SJCRH30 (cell line): ENCODE data around the gene PIGN. TPM values are rescaled to one million over a fixed set of nuclear protein-coding genes. Genes with fewer than 3 reads are reported as not detected.
A peak's percentile ranks its signal among the peaks of the same experiment; 100 is the strongest.
"Not testable (repeated sequence)": the region's sequence is repeated elsewhere in the genome, so short reads cannot be mapped to it uniquely, and the experiment has no call there.

Source experiments
- DNase-seq, 2 experiments: peaks; one replicate each; pipeline ENCODE4 v3.0.0-alpha.2; 2015 to 2020
- H3K27ac ChIP-seq: fragments of 250-450 bp; sonication (Bioruptor Pico); 2 replicates; pipeline ENCODE4 v1.5.1; 2020; ENCODE audit warnings: mild to moderate bottlenecking, moderate library complexity
- H3K27me3 ChIP-seq: fragments of 250-450 bp; sonication (Bioruptor Pico); 2 replicates; pipeline ENCODE4 v1.5.1; 2020; ENCODE audit warnings: mild to moderate bottlenecking, moderate library complexity
- H3K36me3 ChIP-seq: fragments of 250-450 bp; sonication (Bioruptor Pico); 2 replicates; pipeline ENCODE4 v1.5.1; 2020; ENCODE audit warnings: mild to moderate bottlenecking, moderate library complexity
- H3K4me1 ChIP-seq: fragments of 250-450 bp; sonication (Bioruptor Pico); 2 replicates; pipeline ENCODE4 v1.5.1; 2020; ENCODE audit warnings: mild to moderate bottlenecking, moderate library complexity
- H3K4me3 ChIP-seq: fragments of 250-450 bp; sonication (Bioruptor Pico); 2 replicates; pipeline ENCODE4 v1.5.1; 2020; ENCODE audit warnings: mild to moderate bottlenecking, moderate library complexity
- H3K9me3 ChIP-seq: fragments of 250-450 bp; sonication (Bioruptor Pico); replicated peaks from 2 replicates; pipeline ENCODE4 v1.5.1; 2020; ENCODE audit warnings: mild to moderate bottlenecking, moderate library complexity
- total RNA-seq: library from RNA; depleted of rRNA; stranded (reverse); fragments of >200 nt; shearing (Covaris generic); gene quantifications from 2 replicates; pipeline ENCODE4 v1.2.3, GENCODE V29; 2014

PIGN gene
- total RNA-seq, 1 experiment from 2014 or later = 22.1 TPM

DNA sequence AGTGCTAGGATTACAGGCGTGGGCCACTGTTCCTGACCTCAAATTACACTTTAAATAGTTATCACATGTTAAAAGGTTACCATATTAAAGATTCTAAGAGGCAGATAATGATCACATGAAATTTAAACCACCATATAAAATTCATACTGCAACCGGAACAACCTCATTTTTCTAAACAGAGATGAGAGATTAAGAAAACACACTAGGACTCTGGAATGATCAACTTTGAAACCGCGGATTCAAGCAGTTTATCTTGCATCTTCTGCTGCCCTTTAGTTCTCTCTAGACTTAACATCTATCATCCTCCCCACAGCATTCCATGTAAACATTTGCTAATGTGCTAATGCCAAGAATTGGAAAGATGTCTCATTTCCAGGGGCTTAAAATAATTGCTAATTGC is 115.8 kb downstream of the PIGN start:
- no peak overlapping the region for H3K4me3 ChIP-seq
- H3K4me1 ChIP-seq = no peaks in the 10 kb centered on the region
- H3K36me3 ChIP-seq = no peaks in the 10 kb centered on the region
- DNase-seq = peak in 1 of 2 experiments; percentile 2
- no peak overlapping the region for H3K27ac ChIP-seq
- no peaks in the 10 kb centered on the region for H3K27me3 ChIP-seq
- no peaks in the 10 kb centered on the region for H3K9me3 ChIP-seq

DNA sequence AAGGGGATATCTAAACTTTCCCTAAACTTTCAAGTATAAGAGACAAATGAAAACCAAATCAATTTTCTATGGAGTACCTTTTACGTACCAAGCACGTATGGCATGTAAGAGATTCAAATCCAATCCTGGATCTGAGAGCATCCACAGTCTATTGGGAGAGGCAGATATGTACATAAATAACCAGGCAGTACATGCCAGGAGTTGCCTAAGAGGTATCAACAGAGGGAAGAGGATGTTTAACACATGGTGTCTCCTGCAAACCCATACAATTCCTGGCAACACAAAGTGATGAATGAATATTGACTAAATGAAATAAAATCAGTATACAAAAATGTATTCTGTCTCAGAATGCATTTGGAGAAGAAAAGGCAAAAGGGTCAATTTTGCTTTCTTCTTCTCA is 116.6 kb downstream of the PIGN start:
- DNase-seq = no peak

DNA sequence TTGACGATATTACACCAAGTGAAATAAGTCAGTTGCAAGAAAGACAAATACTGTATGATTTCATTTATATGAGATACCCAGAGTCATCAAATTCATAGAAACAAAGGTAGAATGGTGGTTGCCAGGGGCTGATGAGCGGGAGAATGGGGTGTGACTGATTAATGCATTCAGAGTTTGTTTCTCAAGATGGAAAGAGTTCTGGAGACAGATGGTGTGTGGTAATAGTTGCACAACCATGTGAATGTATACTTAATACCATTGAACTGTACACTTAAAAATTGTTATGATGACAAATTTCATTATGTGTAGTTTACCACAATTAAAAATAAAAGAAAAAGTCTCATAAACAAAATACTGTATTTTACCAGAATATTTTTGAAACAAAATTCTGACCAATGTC is 117.3 kb downstream of the PIGN start:
- Histone ChIP-seq H3K4me1 (no peaks in the 10 kb centered on the region), H3K36me3 (no peaks in the 10 kb centered on the region), H3K4me3 (no peak overlapping the region), H3K9me3 (no peaks in the 10 kb centered on the region), H3K27ac (no peak overlapping the region), H3K27me3 (no peaks in the 10 kb centered on the region)
- no peak for DNase-seq

More for the DNA sequence above, 116.6 kb downstream of the PIGN start:
- Histone ChIP-seq H3K27me3 (no peaks in the 10 kb centered on the region), H3K4me1 (no peaks in the 10 kb centered on the region), H3K4me3 (no peak overlapping the region), H3K27ac (no peak overlapping the region), H3K9me3 (no peaks in the 10 kb centered on the region), H3K36me3 (no peaks in the 10 kb centered on the region)

DNA sequence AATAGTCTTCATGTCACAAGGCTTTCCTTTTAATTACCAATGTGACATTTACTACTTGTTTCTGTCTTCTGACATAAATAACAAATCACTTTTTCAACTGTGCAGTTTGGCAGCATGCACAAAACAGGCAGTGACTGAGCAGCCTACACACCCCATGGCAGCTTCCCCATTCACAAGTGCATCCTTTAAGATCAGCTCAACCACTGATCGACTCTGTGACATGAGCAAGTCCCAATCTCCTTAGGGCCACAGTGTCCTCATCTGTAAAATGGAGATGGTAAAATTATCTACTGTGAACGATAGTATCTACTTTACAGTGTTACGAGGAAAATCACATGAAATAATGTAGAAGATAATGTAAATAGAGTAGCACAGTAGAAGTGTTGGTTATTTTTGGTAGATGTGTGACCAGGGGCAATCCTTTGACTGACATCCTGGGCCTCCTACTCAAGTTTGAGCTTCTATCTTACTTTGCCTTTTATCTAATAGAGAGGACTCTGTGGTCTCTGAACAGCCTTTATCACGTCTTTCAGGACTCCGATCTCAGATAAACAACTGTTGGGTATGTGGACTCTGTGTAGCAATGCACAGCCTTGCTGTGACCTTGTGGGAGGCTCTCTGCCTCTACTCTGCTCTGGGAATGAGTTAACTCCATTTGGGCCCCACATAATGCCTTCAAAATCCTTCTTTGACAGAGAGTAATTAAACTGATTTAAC is 120.6 kb downstream of the PIGN start:
- no peak overlapping the region for H3K27ac ChIP-seq
- no peak overlapping the region for H3K4me3 ChIP-seq
- H3K27me3 ChIP-seq = no peaks in the 10 kb centered on the region
- DNase-seq = no peak
- H3K9me3 ChIP-seq = no peaks in the 10 kb centered on the region
- H3K36me3 ChIP-seq = no peaks in the 10 kb centered on the region
- H3K4me1 ChIP-seq = no peaks in the 10 kb centered on the region

DNA sequence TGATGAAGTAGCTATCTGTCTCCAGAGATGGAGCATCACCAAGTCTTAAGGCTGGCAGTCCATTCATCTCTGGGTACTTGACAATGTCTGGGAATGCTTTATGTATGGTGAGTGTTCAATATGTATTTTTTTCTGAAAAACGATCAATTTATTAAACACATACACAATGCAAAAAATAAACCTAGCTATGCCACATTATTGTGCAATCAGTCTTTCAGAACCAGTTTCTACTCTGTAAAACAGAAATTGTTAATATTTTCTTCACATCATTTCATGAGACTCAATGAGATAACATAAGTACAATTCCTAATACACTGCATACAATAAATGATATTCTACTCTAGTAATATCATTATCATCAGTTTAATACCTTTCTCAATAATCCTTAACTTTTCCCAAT is 122.5 kb downstream of the PIGN start:
- no peaks in the 10 kb centered on the region for H3K36me3 ChIP-seq
- H3K9me3 ChIP-seq = no peaks in the 10 kb centered on the region
- no peak for DNase-seq
- H3K4me1 ChIP-seq = no peaks in the 10 kb centered on the region
- H3K27ac ChIP-seq = no peak overlapping the region
- no peaks in the 10 kb centered on the region for H3K27me3 ChIP-seq
- no peak overlapping the region for H3K4me3 ChIP-seq

DNA sequence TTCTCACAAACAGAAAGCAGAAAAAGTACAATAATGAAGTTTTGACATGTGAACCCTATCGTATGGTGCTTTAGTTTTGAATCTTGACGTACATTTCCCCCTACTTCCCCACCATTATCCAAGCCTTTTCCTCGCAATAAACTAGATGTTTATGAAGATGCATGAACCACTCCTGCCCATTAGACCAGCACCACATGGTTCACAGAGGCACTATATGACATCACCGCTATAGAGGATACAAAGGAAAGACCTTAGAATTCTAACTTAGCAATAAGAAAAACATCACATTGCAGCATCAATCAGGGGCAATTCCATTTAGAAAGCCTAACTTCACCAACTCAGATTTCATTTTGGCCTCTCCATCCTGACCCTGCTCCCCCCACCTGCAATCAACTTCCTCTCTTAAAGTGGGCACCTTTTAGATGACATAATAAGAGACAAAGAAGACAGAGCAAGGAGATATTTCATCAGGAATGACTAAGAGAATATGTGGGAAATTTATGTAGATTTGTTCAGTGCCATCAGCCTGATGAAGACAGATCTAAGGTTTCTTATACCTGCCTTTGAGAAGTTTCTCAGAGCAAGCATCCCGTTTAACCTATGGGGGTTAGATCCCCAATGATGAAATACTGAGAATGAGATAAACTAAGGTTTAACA is 124.9 kb downstream of the PIGN start:
- no peak for DNase-seq
- H3K27ac ChIP-seq = no peak overlapping the region
- no peaks in the 10 kb centered on the region for H3K36me3 ChIP-seq
- no peaks in the 10 kb centered on the region for H3K9me3 ChIP-seq
- no peaks in the 10 kb centered on the region for H3K4me1 ChIP-seq
- H3K4me3 ChIP-seq = no peak overlapping the region
- no peaks in the 10 kb centered on the region for H3K27me3 ChIP-seq

DNA sequence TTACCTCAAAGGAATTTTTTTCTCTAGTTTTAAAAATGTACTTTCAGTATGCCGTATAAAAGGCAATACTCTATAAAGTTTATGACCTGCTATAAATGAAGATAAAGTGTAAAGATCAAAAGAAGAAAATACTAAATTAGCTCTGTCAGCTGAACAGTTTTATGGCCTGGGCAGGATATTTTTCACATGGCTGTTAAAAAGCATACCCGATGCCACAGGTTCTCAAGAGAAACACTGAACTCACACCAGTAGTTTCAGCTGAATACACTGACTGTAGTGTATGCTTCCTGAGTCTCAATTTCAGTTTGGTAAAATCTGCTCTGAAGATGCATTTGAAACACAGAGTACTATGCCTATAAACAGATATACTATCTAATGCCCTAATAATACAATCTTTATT is 126.0 kb downstream of the PIGN start:
- no peak overlapping the region for H3K4me3 ChIP-seq
- no peaks in the 10 kb centered on the region for H3K36me3 ChIP-seq
- H3K27ac ChIP-seq = no peak overlapping the region
- no peaks in the 10 kb centered on the region for H3K9me3 ChIP-seq
- H3K4me1 ChIP-seq = no peaks in the 10 kb centered on the region
- H3K27me3 ChIP-seq = no peaks in the 10 kb centered on the region
- no peak for DNase-seq

DNA sequence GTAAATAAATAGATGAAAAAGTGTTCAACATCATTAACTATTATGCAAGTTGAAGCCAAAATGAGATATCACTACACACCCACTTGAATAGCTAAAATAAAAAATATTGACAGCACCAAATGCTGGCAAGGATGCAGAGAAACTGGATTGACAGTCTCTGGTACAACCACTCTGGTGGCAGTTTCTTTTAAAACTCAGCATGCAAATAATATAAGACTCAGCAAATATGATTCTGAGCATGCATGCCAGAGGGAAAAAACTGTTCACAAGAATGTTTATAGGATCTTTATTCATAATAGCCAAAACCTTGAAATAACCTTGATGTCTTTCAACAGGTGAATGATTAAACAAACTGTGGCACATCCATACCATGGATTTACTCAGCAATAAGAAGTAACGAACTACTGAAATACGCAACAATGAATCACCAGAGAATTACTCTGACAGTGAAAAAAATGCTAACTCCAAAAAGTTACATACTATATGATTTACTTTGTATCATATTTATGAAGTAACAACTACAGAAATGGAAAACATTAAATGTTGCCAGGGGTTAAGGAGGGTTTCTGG is 131.8 kb downstream of the PIGN start:
- Histone ChIP-seq H3K4me3 (no peak overlapping the region), H3K27me3 (no peaks in the 10 kb centered on the region), H3K36me3 (no peaks in the 10 kb centered on the region), H3K27ac (no peak overlapping the region), H3K9me3 (no peaks in the 10 kb centered on the region), H3K4me1 (no peaks in the 10 kb centered on the region)
- DNase-seq = no peak

DNA sequence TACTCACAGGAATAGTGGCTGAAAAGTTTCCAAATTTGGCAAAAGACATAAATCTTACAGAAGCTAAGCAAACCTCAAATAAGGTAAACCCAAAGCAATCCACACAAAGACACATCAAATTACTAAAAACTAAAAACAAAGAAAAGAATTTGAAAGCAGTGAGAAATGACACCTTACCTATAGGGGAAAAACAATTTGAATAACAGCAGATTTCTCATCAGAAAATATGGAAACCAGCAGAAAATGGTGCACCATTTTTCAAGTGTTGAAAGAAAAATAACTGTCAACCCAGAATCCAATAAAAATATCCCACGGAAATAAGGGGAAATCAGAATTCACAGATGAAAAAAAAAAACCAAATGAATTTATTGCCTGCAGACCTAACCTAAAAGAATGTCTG is 138.6 kb downstream of the PIGN start:
- Histone ChIP-seq H3K4me1 (no peaks in the 10 kb centered on the region), H3K27me3 (no peaks in the 10 kb centered on the region), H3K4me3 (no peak overlapping the region), H3K9me3 (peaks cover 5% of the 10 kb centered on the region; the same call in 1 of the 2 replicates), H3K36me3 (no peaks in the 10 kb centered on the region), H3K27ac (no peak overlapping the region)
- DNase-seq = no peak

DNA sequence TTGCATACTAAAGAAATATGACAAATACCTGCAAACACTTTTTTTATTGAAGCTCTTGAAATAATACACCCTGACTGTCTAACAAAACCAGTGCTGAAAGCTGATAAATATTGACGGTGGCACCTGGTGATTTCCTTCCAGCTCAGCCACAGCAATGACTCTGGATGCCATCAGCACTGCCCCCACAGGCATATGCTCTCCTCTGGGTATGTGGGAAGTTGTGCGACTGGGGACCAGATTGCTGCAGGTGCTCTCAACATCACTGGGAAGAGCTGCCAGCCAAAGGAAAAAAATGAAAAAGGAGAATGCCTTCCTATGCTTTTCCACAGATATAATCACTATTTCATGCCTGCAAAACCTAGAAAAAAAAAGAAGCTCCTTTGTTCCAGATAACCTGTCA is 141.5 kb downstream of the PIGN start:
- Histone ChIP-seq H3K27ac (no peak overlapping the region), H3K27me3 (no peaks in the 10 kb centered on the region), H3K4me1 (no peaks in the 10 kb centered on the region), H3K9me3 (peaks cover 5% of the 10 kb centered on the region; the same call in 1 of the 2 replicates), H3K36me3 (no peaks in the 10 kb centered on the region), H3K4me3 (no peak overlapping the region)
- DNase-seq = peak in 1 of 2 experiments; percentile 19

DNA sequence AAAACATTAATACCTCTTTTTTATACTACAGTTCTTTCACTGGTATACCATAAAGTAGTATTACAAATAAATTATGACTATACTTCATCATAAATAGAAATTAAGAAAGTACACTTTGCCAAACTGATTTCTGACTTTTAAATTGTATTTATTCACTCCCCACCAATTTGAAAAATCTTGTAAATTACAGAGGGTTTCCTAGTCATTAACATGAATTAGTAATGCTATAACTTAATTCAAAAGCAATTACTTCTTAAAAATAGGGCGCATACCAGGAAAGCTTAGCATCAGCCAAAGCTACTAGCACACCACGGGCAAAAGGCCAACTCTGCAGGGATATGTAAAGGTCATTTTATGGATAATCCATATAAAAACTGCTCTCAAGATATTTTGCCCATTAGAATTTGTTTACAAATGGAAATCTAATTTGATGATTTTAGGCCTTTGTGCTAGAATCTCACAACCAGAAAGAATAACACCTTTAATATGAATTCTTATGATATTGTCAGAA is 142.3 kb downstream of the PIGN start:
- Histone ChIP-seq H3K4me1 (no peaks in the 10 kb centered on the region), H3K9me3 (peaks cover 5% of the 10 kb centered on the region; the same call in 1 of the 2 replicates), H3K36me3 (no peaks in the 10 kb centered on the region), H3K27me3 (no peaks in the 10 kb centered on the region), H3K27ac (no peak overlapping the region), H3K4me3 (no peak overlapping the region)
- no peak for DNase-seq

DNA sequence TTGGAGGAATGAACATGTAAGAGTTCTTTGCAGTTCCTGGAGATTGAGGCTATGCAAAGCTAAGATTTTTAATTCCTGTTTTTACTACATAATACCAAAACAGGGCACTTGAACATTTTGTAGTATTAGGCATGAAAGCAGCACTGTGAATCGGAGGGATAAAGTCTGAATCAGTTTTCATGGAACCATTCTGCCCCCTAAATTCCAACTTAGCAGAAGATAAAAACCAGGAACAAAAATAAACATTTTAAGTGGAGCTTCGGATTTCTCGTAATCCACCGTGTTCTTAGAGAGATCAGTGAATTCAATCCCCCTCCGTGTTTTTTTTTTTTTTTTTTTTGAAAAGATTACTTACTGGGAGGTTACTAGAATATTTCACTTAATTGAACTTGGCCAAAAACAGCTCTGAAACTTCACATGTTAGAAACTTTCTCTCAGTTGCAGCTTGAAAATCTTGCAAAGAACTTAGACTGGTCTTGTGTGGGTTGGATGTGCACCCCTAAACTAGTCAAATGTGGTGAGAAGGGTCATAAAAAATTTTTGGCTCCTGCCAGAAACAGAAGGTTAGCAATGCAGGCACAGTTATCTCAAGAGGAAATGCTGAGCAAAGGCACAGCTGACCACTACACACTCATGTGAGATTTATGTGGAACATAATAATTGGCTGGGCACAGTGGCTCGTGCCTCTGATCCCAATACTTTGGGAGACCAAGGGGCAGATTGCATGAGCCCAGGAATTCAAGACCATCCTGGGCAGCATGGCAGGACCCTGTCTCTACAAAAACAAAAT is 148.7 kb downstream of the PIGN start:
- Histone ChIP-seq H3K27ac (peak overlapping the region; percentile 33; the same call in 1 of the 2 replicates), H3K4me3 (peak overlapping the region; percentile 34), H3K9me3 (no peaks in the 10 kb centered on the region), H3K27me3 (no peaks in the 10 kb centered on the region), H3K36me3 (no peaks in the 10 kb centered on the region), H3K4me1 (peaks cover 8% of the 10 kb centered on the region)
- peak; percentile 30 to 57 for DNase-seq

DNA sequence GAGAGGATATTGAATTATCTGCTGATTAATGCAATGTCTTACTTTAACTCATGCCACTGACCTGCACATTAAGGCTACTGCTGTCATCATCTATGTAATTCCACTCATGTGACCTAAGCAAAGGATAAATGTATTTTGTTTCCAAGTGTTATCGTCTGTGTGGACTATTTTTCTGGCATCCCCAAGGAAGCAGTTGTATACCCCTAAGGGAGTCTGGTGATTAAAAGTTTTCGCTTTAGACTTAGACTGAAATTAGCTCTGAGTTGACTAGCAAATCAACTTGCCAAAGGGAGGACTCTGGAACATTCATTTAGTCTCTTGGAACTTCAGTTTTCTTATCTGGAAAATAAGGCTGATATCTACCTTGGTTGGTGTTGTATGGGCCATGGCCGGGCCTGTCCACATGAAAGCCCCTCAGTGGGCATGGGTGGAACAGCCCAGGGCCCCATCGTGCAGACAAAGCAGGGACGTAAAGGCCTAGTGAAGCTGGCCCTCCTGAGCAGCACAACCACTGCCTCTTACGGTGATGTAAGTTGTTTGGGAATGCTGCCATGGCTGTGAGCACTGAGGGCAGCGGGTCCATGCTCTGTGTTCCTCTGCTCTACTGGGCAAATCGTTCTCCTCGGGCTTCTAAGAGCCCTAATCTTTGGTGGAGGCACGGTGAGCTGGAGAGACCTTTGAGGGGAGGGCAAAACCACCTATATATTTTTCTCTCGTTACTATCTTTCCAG is 149.7 kb downstream of the PIGN start:
- H3K36me3 ChIP-seq = no peaks in the 10 kb centered on the region
- no peaks in the 10 kb centered on the region for H3K27me3 ChIP-seq
- no peak for DNase-seq
- H3K9me3 ChIP-seq = no peaks in the 10 kb centered on the region
- peaks cover 8% of the 10 kb centered on the region for H3K4me1 ChIP-seq
- no peak overlapping the region for H3K27ac ChIP-seq
- H3K4me3 ChIP-seq = no peak overlapping the region

DNA sequence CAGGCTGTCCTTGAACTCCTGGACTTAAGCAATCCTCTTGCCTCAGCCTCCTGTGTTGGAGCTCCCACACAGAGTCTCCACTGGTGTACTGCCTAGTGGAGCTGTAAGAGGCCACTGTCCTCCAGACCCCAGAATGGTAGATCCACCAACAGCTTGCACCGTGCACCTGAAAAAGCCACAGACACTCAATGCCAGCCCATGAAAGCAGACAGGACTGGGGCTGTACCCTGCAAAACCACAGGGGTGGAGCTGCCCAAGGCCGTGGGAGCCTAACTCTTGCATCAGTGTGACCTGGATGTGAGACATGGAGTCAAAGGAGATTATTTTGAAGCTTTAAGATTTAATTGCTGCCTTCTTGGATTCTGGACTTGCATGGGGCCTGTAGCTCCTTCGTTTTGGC is 152.6 kb downstream of the PIGN start:
- DNase-seq, H3K36me3 ChIP-seq, H3K27me3 ChIP-seq, H3K9me3 ChIP-seq, H3K4me3 ChIP-seq, H3K27ac ChIP-seq: not testable (repeated sequence)
- peaks cover 23% of the 10 kb centered on the region for H3K4me1 ChIP-seq
